Effector CD8-positive, alpha-beta T cell (primary cell): Measurements from ENCODE around the gene ADGRG7.
"Not testable (repeated sequence)": the region's sequence is repeated elsewhere in the genome, so short reads cannot be mapped to it uniquely, and the experiment has no call there.

Source experiments
- DNase-seq: peaks from one replicate; lab custom pipeline; 2025; lab: John Stamatoyannopoulos, UW

Gene ADGRG7

GRCh38 chr3:100647657-100648056 lies 38.3 kb downstream of the ADGRG7 start:
- DNase-seq: no peak

- no peak for DNase-seq
Observed at GRCh38 chr3:100650651-100651619, 41.5 kb downstream of the ADGRG7 start.

DNA sequence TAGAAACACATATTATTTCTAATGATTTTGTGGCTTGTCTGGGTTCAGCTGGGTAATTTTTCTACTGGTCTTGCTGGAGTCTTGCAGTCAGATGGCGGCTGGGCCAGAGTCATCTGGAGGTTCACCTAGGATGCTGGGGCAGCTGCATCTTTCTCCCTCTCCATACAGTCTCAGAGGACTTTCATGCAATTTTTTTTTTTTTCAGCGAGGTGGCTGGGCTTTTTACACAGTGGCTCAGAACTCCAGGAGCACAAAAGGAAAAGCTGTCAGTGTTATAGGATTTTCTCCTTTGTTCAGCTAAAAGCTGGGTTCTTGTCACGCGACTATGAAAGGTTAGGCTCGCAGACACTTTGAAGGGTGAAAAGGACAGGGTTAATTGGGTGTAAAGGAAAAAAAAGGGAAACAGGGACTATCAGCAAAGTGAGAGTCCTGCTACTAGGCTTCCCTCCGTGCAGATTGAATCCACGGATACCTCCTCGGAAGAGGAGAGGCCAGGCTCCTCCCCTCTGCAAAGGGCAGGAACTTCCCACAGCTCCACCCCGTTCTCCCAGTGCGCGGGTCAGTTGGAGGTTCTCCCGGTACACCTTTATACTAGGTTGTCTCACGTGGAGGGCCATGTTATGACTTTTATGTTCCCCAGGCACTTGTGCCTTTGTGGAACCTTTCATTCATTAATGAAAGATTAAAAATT lies 44.3 kb downstream of the ADGRG7 start:
- no peak for DNase-seq

- DNase-seq: no peak
Observed at GRCh38 chr3:100656945-100657344, 47.5 kb downstream of the ADGRG7 start.

DNA sequence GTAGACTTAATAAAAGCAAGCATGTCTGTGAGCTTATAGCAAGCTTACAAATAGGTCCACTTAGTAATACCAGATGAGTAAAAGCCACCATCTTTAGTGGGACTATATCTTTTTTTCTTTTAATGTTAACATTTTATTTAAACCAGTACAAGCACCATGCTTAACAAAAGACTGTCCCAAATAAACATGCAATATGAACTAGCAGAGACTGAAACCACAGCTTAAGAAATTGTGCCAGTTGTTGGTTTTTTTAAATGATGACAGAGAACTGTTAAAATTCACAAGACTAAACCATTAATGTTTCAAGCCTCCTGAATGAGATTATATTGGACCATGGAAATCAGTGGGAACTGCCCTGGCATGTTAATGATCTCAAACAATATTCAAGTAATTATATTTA lies 51.9 kb downstream of the ADGRG7 start:
- not testable (repeated sequence) for DNase-seq

DNA sequence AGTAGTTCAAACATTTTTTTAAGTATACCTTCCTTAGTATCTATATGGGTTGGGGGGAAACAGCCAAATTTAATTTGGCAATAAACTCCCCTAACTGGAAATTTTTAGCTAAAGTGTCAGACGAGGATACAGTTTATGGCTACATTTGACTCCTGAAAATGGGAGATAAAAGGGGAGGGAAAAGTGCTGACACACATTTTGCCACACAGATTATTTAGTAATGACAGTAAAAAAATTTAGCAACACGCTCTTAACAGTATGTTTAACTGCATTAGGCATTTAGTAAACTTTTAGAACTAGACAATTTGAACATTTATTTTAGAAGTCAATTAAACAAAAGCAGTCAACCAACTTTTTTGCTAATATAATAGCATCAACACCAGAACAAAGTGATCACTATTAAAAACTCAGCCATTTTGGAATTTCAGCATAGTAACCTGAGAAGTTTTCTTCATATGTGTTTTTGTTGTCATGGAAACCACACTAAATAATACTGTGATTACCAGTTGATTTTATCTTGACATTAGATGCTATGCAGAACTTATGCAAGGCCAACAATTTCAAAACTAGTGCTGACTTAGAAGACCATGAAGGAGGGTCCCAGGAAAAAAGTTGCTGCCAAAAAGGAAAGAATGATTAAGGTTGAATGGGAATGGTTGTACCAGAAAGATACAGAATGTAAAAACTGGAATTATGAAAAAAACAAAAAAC lies 52.9 kb downstream of the ADGRG7 start:
- DNase-seq: no peak

GRCh38 chr3:100665230-100665629 lies 55.8 kb downstream of the ADGRG7 start:
- no peak for DNase-seq

DNA sequence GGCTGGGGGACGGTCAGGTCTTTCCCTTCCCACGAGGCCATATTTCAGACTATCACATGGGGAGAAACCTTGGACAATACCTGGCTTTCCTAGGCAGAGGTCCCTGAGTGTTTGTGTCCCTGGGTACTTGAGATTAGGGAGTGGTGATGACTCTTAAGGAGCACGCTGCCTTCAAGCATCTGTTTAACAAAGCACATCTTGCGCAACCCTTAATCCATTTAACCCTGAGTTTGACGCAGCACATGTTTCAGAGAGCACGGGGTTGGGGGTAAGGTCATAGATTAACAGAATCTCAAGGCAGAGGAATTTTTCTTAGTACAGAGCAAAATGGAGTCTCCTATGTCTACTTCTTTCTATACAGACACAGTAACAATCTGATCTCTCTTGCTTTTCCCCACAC lies 57.3 kb downstream of the ADGRG7 start:
- not testable (repeated sequence) for DNase-seq

GRCh38 chr3:100667316-100667715 lies 57.9 kb downstream of the ADGRG7 start:
- not testable (repeated sequence) for DNase-seq

GRCh38 chr3:100670995-100671394 lies 61.6 kb downstream of the ADGRG7 start:
- not testable (repeated sequence) for DNase-seq

GRCh38 chr3:100681496-100681895 lies 72.1 kb downstream of the ADGRG7 start:
- DNase-seq: no peak

DNA sequence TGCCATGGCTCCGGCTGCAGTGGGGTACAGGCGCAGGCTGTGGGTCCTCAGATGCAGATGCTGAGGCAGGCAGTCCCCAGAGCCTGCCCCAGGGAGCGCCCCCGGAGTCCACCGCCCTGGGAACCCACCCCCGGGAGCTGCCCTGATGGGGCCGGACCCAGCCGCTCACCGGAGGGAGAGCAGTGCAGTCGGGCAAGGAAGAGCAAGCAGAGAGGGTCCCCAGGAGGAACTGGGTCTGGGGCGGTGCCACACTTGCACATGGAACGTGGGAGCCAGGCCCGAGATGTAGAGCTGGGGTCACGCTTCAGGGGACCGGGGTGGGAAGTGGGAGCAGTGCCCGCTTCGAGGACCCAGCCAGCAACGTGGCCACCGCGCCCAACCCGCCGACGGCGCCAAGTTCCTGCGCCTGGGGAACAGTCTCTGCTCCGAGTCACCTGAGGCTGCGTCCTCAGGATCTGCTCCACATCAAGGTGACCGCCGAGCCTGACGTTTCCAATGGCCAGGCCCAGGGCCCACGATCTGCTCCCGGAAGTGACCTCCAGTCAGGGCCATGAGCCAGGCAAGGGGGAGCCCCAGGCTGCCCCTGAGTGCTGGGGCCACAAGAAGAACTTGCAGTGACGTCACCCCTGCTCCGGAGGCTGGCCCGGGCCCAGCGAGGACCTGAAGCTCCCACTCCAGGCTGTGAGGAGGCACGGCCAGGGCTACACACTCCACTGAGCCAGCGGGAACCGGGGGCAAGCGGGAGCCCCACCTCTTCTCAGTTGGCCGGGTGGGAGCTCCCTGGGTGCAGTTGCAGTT lies 72.9 kb downstream of the ADGRG7 start:
- DNase-seq: no peak

DNA sequence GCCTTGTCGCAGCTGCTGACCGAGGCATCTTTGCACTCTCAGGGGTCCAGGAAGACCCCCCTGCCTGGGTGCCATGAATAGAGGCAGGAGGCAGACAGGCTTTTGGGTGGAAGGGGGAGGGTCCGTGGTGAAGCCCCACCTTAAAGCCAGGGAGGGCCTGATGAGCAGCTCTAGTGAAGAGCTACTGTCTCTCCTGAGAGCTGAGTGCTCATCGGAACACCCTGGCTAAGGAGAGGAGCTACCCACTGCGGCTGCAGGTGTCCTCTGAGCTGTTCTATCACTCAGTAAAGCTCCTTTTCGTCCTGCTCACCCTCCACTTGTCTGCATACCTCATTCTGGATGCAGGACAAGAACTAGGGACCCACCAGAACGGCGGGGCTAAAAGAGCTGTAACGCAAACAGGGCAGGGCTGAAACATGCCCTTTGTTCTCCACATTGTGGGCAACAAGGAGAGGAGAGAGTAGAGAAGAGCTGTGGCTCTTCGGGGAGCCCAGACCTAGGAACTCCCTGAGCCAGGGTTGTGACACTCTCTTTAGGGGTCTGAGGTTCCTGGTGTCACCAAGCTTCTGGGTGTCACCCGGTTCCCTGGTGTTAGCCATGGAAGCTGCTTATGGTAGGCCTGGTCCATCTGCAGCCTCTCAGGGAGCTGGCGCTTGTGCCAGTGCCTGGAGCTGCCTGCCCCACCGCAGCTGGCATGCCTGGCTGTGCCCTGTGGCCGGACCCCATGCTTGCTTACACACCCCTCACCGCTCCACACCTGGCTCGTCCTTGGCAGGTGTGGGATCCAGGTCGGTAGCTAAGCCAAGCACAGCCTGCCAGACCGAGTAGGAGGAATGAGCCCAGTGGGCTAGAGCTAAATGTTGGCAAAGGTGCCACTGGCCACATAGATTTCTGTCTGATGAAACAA lies 73.7 kb downstream of the ADGRG7 start:
- no peak for DNase-seq

DNA sequence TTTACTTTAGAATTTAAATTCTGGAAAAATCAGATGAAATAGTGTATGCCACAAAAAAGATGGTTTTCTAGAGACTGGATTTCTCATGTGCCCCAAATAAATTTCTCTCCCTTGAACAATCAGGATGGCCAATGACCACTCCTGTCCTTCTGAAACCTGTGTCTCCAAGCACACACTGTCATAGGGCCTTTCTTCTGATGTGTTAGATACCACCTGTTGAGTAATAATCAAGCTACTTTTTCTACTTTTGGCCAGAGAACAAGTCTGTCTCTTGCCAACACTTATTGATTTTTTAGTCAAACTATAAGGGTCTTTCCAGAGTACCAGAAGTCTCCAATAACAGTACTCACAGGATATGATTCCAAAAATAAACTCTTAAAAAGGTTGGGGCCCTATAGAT lies 83.8 kb downstream of the ADGRG7 start:
- DNase-seq: no peak

DNA sequence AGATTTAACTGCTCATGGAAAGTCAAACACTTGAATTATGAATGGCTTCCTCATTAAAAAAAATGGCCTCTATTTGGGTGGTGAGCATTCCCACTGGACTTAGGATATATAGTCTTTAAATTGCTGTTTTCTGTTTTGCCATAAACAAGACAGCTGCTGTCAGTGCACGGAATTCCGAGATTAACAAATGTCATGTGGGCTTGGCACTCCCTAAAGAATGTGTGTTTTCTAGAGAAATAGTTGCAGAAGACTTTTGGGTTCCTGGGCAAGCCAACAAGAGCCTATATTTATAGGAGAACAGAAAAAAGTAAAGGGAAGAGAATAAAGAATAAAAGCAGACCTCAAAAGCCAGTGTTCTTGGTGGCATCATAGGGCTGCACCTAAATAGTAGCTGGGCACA lies 86.3 kb downstream of the ADGRG7 start:
- no peak for DNase-seq

- no peak for DNase-seq
Observed at GRCh38 chr3:100696161-100696560, 86.8 kb downstream of the ADGRG7 start.

GRCh38 chr3:100697172-100697571 lies 87.8 kb downstream of the ADGRG7 start:
- DNase-seq: no peak

GRCh38 chr3:100697723-100698285 lies 88.4 kb downstream of the ADGRG7 start:
- no peak for DNase-seq

DNA sequence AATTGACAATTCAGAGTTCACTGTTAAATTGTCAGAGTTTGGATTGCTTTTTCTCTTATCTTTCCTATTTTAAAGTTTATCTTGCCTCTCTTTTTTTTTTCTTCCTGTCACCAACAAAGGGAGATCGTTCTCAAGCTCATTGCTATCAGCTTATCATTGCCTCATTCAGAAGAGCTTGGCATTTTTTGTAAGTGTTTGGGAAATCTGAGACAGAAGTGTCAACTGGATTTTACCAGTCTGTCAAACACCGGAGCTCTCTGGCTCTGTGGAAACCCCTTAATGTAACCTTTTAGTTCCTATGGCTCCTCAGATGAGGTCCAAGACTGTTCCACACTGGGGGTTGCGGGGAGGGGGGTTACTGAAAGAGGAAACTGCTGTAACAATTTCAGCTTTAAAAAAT lies 89.3 kb downstream of the ADGRG7 start:
- no peak for DNase-seq

DNA sequence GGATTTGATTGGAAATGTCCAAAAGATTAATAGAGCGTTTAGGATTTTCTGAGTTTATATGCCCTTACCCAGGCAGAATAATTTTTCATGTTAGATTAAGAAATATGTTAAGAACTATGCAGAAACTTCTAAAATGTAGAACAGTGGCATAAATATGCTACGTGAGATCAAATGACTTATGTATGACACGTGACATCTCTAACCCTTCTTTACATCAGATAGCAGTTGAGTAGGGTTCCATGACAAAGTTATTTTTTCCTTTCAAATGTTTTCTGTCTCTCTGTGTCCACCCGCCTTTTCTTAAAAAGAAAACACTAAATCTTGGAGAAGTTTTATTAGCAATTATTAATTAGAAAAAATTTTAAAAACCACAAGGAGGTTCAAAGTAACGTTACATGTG lies 91.3 kb downstream of the ADGRG7 start:
- DNase-seq: no peak
